SIG-M5 treated with dmso at 0.1 percent for 504 hours (cell line): ENCODE results near the gene KLHL8.

Source experiments
- DNase-seq: peaks from one replicate; lab custom pipeline; 2025; ENCODE audit not compliant: unreplicated experiment; lab: John Stamatoyannopoulos, UW

KLHL8 gene

DNA sequence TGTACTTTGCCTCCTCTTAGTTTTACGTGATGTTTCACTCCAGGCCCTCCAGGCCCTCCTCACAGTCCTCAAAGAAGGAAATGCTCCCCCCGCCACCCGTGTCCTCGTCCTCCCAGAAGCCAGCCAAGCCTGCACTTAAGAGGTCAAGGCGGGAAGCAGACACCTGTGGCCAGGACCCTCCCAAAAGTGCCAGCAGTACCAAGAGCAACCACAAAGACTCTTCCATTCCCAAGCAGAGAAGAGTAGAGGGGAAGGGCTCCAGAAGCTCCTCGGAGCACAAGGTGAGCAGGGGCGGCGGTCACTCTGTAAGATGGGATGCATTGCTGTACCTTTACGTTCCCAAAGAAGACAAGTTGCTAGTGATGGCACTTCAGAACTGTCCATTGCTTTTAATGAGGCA is 94.4 kb downstream of the KLHL8 start:
- DNase-seq = no peak

DNA sequence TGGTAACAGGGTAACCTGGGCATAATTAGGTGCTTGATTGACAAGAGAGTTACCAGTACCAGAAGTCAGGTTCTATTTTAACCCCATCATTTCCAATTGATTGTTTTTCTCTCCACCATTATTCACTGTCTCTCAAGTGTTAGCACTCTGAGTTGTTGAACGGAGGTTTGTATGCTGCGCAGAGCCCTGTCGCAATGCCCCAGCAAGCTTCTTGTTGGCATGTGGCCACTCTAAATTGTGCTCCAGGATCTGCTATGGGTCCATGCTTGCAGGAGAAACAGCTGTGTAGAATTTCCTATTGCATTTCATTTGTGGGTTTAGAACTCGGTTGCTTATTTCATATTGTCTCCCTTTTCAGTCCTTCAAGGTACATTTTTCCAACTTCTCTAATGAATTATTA is 98.2 kb downstream of the KLHL8 start:
- no peak for DNase-seq

DNA sequence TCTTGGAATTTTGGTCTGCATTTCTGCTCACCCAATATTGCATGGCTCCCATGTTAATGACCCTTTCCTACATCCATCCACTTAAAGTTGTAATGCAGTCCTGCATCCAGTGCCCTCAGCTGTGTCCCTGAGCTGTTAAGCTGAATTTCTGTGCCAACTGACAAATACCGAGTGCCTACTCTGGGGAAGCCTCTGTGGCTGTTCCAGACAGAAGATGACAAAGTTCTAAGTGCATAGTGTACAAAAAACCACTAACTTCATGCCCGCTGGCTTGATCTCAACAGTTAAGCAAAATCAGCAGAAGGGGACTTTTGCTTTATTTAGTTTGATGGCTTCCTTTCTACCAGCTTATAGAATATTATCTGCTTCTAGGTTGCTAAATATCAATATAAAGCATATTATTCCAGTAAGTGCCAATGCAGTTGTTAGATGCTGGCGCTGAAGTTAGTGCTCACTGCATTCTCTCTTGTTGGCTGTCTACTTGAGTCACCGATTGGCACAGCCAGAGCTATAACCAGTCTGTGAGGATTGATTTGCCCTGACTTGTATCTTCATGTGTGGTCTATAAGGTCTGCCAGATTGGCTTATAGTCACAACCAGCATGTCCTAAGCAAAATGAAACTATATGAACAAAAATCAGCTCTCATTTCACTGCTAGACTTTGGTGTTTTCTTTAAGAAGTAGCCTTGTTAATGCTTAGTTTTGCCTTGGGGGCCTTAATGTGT is 98.9 kb downstream of the KLHL8 start:
- DNase-seq = no peak

DNA sequence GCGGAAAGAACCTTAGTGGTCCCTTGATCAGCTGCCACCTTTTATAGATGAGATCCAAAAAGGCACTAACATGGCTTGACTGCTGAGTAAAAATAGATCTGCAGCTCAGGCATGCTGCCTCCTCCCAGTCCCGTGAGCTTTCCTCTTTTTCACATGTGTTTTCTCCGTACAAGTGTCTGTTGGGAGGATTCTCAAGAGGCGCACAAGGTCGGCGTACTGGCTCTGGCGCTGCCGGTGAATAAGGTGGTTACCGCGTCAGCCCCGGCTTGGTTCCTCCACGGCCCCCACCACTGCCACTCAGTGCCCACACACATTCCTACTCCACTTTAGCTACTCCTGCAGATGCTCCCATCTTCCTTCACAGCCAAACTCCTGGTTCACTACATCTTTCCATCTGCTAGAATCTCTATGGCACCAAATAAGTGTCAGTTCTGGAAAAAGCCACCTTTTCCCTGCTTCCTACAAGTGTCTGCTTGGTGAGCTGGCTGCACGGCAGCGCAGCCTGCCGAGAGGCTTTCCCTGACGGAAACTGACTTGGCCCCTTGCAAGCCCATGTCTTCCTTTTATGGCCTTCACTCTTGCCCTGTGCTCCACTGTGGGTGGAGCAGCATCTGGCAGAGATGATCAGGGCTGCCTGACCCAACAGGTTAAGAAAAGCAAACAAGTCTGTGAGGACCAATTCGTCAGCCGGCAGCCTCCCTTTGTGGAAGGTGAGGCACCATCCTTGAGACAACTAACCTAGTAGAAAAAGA is 99.8 kb downstream of the KLHL8 start:
- DNase-seq = no peak

DNA sequence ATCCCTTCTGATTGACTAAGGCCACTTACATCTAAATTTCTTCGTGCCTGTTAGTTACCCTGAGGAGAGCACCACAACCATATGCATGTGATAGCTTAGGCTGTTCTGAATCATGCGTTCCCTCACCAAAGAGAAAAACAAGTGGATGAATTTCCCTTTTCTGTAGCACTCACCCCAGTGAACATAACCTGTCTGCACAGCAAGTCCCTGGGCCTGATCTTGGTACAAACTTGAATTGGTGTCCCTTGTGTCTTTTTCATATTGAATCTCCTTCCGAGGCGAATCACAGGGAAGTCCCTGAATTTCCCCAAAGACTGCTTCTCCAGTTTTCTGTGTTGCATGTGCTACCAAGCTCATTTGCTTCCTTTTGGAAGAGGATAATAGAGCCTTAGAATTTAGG is 100.4 kb downstream of the KLHL8 start:
- no peak for DNase-seq

DNA sequence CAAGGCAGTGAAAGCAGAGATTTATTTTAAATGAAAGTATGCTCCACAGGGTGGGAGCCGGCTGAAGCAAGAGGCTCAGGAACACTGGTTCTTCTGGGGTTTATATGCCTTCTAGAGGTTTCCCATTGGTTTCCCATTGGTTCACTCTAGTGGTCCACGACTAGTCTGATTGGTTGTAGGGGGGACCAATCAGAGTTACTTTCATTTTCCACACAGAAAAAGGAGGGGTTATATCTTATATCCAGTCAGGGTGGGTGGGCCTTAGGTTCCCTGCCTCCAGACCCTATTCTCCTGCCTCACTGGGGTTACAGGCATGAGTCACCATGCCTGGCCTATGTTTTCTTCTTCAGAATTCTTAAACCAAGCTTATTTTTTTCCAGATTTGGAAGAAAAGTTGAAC is 101.6 kb downstream of the KLHL8 start:
- no peak for DNase-seq

DNA sequence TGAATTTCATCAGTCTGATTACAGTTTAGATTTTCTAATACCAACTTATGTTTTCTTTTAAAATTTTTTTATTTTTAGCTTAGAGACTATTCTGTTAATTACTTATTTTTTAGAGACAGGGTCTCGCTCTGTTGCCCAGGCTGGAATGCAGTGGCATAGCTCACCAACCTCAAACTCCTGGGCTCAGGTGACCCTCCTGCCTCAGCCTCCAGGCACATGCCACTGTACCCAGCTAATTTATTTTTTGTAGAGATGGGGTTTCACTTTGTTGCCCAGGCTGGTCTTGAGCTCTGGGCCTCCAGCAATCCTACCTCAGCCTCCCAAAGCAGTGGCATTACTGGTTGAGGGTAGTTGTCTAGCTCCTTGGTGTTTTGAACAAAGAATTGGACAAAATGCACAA is 102.0 kb downstream of the KLHL8 start:
- no peak for DNase-seq

DNA sequence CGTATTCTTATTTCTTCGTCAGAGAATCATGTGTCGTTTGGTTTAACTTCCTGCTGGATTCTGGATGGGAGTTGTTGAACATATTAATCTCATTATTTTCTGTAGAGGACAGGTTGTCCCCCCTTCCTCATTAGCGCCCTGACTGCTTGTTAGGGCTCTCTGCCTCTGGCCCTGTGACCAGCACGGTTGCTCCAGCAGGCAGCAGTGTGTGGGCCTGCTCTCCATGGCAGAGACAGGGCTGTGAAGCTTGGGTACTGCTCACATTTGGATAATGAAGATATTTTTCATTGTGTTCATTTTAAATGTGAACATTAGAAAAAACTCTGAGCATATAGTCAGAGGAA is 102.7 kb downstream of the KLHL8 start:
- no peak for DNase-seq

DNA sequence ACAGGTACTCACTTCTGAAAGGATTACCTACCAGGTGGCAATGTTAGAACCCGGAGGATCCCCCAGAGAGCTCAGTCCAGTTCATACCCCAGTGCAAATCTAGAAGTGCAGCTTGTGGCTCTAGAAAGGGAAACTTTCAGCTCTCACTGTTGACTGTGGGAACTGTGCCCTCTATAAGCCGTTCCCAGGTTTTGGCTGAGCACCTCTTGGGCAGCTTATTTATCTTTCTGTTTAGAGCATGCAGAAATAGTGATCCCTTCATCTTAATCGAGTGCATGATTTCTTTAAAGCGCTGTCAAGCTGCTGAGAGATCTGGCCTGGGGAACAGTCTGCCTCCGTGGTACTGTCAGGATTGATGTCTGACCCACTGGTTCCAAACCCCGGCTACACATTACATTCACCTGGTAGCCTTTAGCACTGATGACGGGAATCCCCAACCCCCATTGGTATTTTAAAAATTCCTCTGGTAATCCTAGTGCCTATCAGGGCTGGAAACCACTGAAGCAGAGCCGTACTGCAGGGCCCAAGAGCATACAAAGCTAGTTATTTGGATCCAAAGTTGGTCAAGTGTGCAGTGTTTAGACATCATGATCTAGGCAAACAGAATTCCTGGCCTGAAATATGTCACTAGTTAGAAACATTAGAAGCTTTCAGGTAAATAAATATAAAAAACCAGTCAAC is 103.2 kb downstream of the KLHL8 start:
- DNase-seq = no peak

DNA sequence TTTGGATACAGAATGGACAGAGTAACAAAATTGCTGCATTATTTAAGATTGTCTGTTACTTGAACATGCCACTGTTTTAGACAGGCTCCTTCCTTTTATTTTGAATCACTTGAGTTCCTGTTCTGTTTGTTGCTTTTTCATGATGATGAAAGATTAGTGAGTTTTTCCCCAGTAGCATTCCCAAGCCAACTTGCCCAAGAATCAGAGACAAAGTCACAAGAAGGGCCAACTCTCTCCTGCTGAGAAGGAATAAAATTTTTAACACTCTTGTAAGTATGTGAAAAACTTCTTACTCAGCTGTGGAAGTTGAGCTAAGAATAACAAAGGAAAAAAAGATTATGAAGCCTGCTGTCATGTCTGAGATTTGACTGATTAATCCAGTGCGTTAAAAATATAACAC is 104.2 kb downstream of the KLHL8 start:
- no peak for DNase-seq

DNA sequence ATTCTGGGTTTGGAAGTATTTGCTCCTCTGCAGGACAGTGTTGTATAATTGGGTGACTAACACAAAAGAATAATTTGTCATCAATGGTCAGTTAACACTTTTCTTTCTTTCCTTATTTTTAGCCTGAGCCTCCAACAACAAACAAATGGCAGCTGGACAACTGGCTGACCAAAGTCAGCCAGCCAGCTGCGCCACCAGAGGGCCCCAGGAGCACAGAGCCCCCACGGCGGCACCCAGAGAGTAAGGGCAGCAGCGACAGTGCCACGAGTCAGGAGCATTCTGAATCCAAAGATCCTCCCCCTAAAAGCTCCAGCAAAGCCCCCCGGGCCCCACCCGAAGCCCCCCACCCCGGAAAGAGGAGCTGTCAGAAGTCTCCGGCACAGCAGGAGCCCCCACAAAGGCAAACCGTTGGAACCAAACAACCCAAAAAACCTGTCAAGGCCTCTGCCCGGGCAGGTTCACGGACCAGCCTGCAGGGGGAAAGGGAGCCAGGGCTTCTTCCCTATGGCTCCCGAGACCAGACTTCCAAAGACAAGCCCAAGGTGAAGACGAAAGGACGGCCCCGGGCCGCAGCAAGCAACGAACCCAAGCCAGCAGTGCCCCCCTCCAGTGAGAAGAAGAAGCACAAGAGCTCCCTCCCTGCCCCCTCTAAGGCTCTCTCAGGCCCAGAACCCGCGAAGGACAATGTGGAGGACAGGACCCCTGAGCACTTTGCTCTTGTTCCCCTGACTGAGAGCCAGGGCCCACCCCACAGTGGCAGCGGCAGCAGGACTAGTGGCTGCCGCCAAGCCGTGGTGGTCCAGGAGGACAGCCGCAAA is 106.0 kb downstream of the KLHL8 start:
- DNase-seq = no peak

DNA sequence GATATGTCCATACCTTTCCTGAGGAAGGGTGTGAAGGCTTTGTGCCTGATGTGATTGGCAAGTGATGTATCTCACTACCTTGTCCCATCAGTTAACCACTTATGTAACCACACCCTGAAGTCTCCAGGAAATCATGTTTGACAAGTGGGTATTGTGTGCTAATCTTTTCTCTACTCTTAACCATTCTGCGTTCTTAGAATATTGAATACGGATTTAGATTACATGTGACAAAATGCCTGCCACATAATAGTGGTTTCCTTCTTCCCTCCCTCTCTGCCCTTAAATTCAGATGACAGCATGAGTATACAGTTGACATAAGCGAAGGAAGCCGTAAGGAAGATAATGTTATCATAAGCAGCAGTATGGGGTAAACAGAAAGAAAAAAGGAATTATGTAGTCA is 108.4 kb downstream of the KLHL8 start:
- DNase-seq = no peak
